K562 (cell line): ENCODE measurements around the gene ORMDL3. TPM values are rescaled to one million over a fixed set of nuclear protein-coding genes. Genes with fewer than 3 reads are reported as not detected.

Experiments used
- BACH1 ChIP-seq: fragments of 200-800 bp; sonication (Bioruptor generic); IDR thresholded peaks from 2 replicates; pipeline ENCODE4 v1.6.1; 2016; ENCODE audit warnings: missing genetic modification characterization, missing compliant biosample characterization
- C11orf30 ChIP-seq: fragments of 450-650 bp; IDR thresholded peaks from 2 replicates; pipeline ENCODE4 v1.6.1; 2016; ENCODE audit warnings: low read depth, mild to moderate bottlenecking
- CC2D1A ChIP-seq: fragments of 450-650 bp; IDR thresholded peaks from 2 replicates; pipeline ENCODE4 v1.6.1; 2017; ENCODE audit warnings: mild to moderate bottlenecking
- HNRNPLL ChIP-seq: fragments of 200-400 bp; formaldehyde crosslinking; IDR thresholded peaks from 2 replicates; pipeline ENCODE4 v1.6.1; 2017; ENCODE audit warnings: low read length, low read depth, mild to moderate bottlenecking; ENCODE audit not compliant: poor library complexity, severe bottlenecking
- MEF2D ChIP-seq: conservative IDR thresholded peaks from 2 replicates; pipeline ENCODE4 v1.6.1; 2016; ENCODE audit warnings: low read depth, missing genetic modification characterization, missing compliant biosample characterization
- NFYB ChIP-seq: IDR thresholded peaks from 2 replicates; pipeline ENCODE4 v1.6.1; 2011; ENCODE audit warnings: mild to moderate bottlenecking, moderate library complexity; ENCODE audit not compliant: insufficient read length; ENCODE audit errors: extremely low read depth
- RCOR1 ChIP-seq, 2 experiments: IDR thresholded peaks; 2 replicates each; pipeline ENCODE4 v1.6.1; 2012; ENCODE audit warnings: low read depth in 2 of 2, low read length in 2 of 2, borderline replicate concordance in 1 of 2, improper control_type of control experiment in 1 of 2
- REST ChIP-seq, 2 experiments: fragments of 450-650 bp; formaldehyde crosslinking in 1 of 2; IDR thresholded peaks; 2 replicates each; pipeline versions ENCODE4 v1.4.0 to v1.6.1; 2014 to 2020; ENCODE audit warnings: mild to moderate bottlenecking in 2 of 2, borderline replicate concordance in 1 of 2, low read depth in 1 of 2
- SMAD3 ChIP-seq: fragments of 450-650 bp; formaldehyde crosslinking; conservative IDR thresholded peaks from 2 replicates; pipeline ENCODE4 v1.4.0; 2020; ENCODE audit warnings: mild to moderate bottlenecking
- SREBF1 ChIP-seq: fragments of 150-350 bp; IDR thresholded peaks from 2 replicates; pipeline ENCODE4 v1.6.1; 2014; ENCODE audit warnings: antibody characterized with exemption, low read depth, low read length, borderline replicate concordance
- U2AF1 ChIP-seq: fragments of 200-400 bp; formaldehyde crosslinking; optimal IDR thresholded peaks from 2 replicates; pipeline ENCODE3; 2017; ENCODE audit warnings: mild to moderate bottlenecking, low read depth, low read length, moderate library complexity
- ZBTB11 ChIP-seq, 3 experiments: fragments of 200-800 bp in 1 of 3; fragments of 250-450 bp in 1 of 3; fragments of 450-650 bp in 1 of 3; sonication (Bioruptor Pico) in 1 of 3; sonication (Bioruptor generic) in 1 of 3; formaldehyde crosslinking in 1 of 3; IDR thresholded peaks; 2 replicates each; pipeline versions ENCODE4 v1.6.1 to v1.8.0; 2016 to 2022; ENCODE audit warnings: mild to moderate bottlenecking in 2 of 3, missing genetic modification characterization in 2 of 3, missing compliant biosample characterization in 1 of 3, moderate library complexity in 1 of 3
- ZNF217 ChIP-seq: sonication (generic); formaldehyde crosslinking; IDR thresholded peaks from 2 replicates; pipeline ENCODE4 v1.8.0; 2022; ENCODE audit warnings: mild to moderate bottlenecking, missing genetic modification reagents
- ZNF707 ChIP-seq: fragments of 250-450 bp; sonication (Bioruptor Pico); conservative IDR thresholded peaks from 2 replicates; pipeline ENCODE4 v1.8.0; 2022; ENCODE audit warnings: inconsistent platforms, mild to moderate bottlenecking, moderate library complexity
- ZNF79 ChIP-seq: fragments of 250-450 bp; sonication (Bioruptor Pico); IDR thresholded peaks from 2 replicates; pipeline ENCODE4 v1.4.0; 2020; ENCODE audit warnings: low read depth, mild to moderate bottlenecking, moderate library complexity
- polyA plus RNA-seq, 8 experiments: library from polyadenylated mRNA; depleted of rRNA in 4 of 8; stranded (reverse) in 5 of 8; unstranded in 3 of 8; fragments of >200 nt; fragmentation: Nextera tagmentation in 2 of 8; fragmentation: Illumina TruSeq in 1 of 8; extraction: Ambion mirVana in 2 of 8; extraction: Trizol in 1 of 8; gene quantifications; 2 replicates each; pipeline versions ENCODE4 v1.2.1 to v1.2.3, GENCODE V29; 2011 to 2014; ENCODE audit warnings: inconsistent platforms in 1 of 8, missing spikeins in 1 of 8
- total RNA-seq, 7 experiments: library from RNA; depleted of rRNA in 6 of 7; stranded (reverse); fragments of >200 nt in 6 of 7; fragmentation: Illumina TruSeq in 2 of 7; extraction: Trizol in 2 of 7; gene quantifications; 2 replicates each; pipeline versions ENCODE4 v1.2.1 to v1.2.3, GENCODE V29; 2011 to 2021; ENCODE audit warnings: low replicate concordance in 1 of 7

Gene ORMDL3
- total and polyA plus RNA-seq, 9 of the 15 experiments (the other 6 are each of a cell fraction or from before 2014, with no cell fraction given) = 2.7 to 57.4 (median 27.1) TPM

DNA sequence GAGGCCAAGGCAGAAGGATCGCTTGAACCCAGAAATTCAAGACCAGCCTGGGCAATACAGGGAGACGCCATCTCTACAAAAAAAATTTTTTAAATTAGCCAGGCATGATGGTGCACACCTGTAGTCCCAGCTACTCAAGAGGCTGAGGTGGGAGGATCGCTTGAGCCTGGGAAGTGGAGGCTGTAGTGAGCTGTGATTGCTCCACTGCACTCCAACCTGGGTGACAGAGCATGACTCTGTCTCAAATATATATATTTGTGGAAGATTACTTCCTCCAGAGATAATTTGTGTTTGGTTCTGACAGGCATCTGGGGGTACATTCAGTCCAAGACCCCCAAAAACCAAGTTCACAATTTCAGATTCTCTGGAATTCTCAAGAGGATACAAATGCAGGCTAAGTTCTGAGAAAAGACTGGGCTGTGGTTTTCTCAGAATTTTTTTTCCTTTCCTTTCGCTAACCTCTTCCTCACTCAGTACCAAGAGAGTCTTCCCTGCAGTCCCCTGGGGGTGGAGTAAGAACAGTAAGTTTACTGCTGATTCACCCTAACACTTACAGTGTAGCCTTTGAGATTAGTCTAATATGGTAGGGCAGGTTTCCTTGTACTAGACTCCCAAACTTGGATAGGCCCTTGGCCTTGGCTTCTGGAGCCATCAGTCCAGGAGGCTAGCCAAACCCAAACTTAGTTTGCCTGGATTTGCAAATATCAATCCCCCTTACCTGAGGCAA lies 24.1 kb downstream of the ORMDL3 start (continued):
- TF ChIP-seq ZBTB11 (CRISPR knock-in tag; IDR thresholded peaks at IDR 0.05) = peak in 1 of 3 experiments; percentile 37; a peak in 1 of 6 replicates
- no peak for TF ChIP-seq ZNF707
- TF ChIP-seq C11orf30 = peak; percentile 91
- no peak for TF ChIP-seq REST (IDR thresholded peaks at IDR 0.05; ENCODE audit: borderline replicate concordance)
- no peak for TF ChIP-seq REST (CRISPR knock-in tag; IDR thresholded peaks at IDR 0.05; ENCODE audit: low read depth)
- peak; percentile 83 for TF ChIP-seq BACH1 (tag)
- TF ChIP-seq RCOR1 (IDR thresholded peaks at IDR 0.05; ENCODE audit: borderline replicate concordance in 1 of 2, low read depth in 2 of 2, low read length in 2 of 2) = 0 out of 4 replicates have a peak, but pooled peaks of 1 of the 2 experiments have one; percentile 15
- TF ChIP-seq CC2D1A = peak; percentile 88; the same call in 1 of the 2 replicates
- TF ChIP-seq HNRNPLL = no peak
- TF ChIP-seq NFYB = no peak
- no peak for TF ChIP-seq SREBF1
- TF ChIP-seq U2AF1 = no peak
- TF ChIP-seq ZNF217 (CRISPR knock-in tag) = no peak
- no peak for TF ChIP-seq SMAD3
- TF ChIP-seq MEF2D (tag) = no peak
- no peak for TF ChIP-seq ZNF79 (CRISPR knock-in tag)
